Measurements from ENCODE around the gene FHIT. TPM values are rescaled to one million over a fixed set of nuclear protein-coding genes. Genes with fewer than 3 reads are reported as not detected.

FHIT gene
- total and polyA plus RNA-seq, 8 donors = 1.8 to 10.6 (median 7.1) TPM

DNA sequence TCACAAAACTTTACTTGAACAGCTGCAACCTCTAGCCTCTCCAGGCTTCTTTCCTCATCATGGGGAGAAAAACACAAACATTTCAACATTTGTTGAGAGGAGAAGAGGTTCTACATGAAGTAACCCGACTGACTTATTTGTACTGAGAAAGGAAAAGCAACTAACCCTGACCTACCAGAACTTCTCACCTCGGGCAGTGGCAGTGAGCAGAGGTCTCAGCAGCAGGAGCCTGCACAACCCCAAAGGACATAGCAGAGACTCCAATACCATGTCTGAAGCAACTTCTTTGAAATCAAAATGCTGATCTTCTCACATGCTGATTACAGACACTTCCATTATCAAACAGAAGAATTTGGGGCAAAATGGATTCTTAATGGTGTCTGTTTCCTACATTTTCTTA is 1115.8 kb downstream of the FHIT start:
- Histone ChIP-seq H3K27me3 (no peaks in the 10 kb centered on the region), H3K36me3 (no peaks in the 10 kb centered on the region), H3K27ac (no peak overlapping the region), H3K4me3 (no peak overlapping the region), H3K4me1 (peaks cover 0 to 9% (median 5%) of the 10 kb centered on the region in 4 donors), H3K9me3 (no peaks in the 10 kb centered on the region)
- WGBS, 5 donors = 50 to 67% (median 56%) methylated on average over 2 of the region's 2 CpGs
- TF ChIP-seq, protein P1, sequence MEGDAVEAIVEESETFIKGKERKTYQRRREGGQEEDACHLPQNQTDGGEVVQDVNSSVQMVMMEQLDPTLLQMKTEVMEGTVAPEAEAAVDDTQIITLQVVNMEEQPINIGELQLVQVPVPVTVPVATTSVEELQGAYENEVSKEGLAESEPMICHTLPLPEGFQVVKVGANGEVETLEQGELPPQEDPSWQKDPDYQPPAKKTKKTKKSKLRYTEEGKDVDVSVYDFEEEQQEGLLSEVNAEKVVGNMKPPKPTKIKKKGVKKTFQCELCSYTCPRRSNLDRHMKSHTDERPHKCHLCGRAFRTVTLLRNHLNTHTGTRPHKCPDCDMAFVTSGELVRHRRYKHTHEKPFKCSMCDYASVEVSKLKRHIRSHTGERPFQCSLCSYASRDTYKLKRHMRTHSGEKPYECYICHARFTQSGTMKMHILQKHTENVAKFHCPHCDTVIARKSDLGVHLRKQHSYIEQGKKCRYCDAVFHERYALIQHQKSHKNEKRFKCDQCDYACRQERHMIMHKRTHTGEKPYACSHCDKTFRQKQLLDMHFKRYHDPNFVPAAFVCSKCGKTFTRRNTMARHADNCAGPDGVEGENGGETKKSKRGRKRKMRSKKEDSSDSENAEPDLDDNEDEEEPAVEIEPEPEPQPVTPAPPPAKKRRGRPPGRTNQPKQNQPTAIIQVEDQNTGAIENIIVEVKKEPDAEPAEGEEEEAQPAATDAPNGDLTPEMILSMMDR (IDR thresholded peaks at IDR 0.05) = no peak
- TF ChIP-seq POLR2AphosphoS5 (IDR thresholded peaks at IDR 0.05) (no peak), EP300 (IDR thresholded peaks at IDR 0.05) (no peak), POLR2A (IDR thresholded peaks at IDR 0.05) (no peak)
- intact Hi-C loops (cut with DNase I; ENCODE audit: low total_unique reads) = no loop called here
- no peak for DNase-seq

DNA sequence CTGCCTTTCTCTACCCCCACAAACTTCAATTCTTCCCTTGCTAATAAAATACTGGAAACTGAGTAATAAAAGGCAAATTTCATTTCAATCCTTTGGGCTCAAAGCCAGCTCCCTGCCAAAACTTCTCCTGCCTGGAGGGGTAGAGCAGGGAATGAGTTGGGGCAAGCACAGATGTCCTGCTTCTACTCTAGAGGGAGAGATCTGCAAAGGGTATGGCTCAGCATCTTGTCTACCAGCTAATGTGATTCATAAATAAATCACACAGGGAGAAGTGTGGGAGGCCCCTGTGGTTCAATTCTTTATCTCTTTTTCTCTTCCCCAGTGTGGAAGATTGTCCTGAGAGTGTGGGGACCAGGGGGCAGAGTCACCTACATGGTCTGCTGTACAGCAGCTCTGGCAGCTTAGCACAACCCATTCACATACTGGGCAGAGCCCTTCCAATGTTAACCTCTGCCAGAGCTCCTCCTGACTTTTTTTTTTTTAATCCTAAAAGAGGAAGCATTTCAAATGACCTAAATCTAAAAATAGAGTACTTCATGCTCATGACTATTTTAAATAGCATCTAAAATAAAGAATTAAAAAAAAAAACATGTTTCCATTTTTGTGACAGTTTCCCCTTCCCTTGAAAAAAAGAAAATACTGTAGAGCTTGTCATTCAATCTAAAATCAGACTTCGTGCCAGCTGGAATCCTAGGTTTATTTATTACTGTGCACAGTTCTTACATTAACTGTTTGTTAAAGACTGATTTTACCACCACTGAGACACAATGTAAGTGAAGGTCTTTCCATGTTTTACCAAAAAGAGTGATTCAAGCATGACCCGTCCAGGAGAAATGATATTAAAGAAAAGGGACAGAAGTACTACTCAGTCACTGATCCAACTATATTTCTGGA is 1117.7 kb downstream of the FHIT start:
- WGBS, 5 donors = 49 to 73% (median 57%) methylated on average over 2 of the region's 2 CpGs
- Histone ChIP-seq H3K9me3 (no peaks in the 10 kb centered on the region), H3K4me3 (no peak overlapping the region), H3K27me3 (no peaks in the 10 kb centered on the region), H3K36me3 (no peaks in the 10 kb centered on the region), H3K27ac (no peak overlapping the region), H3K4me1 (peaks cover 0 to 9% (median 5%) of the 10 kb centered on the region in 4 donors)
- DNase-seq = peak in 1 of 2 donors; percentile 8
- TF ChIP-seq POLR2A (IDR thresholded peaks at IDR 0.05) = no peak
- intact Hi-C loops (cut with DNase I; ENCODE audit: low total_unique reads) = no loop called here

DNA sequence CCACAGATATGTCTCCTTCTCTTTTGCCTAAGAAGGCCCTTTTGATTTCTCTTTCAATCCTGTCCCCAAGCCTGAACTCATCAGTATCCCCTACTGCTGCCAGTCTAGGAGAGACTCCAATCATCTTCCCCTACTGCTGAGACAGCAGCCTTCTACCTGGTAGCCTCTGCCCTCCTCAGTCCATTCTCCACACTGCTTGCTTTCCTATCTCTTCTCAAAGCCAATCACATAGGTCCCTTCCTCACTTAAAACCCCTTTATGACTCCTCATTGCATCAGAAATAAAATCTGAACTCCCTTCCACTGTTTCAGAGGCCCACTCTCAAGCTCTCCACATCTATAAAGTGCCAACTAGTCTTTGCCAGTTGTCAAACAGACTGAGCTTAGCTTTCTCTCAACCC is 1119.6 kb downstream of the FHIT start:
- intact Hi-C loops (cut with DNase I; ENCODE audit: low total_unique reads) = no loop called here
- TF ChIP-seq POLR2AphosphoS5 (IDR thresholded peaks at IDR 0.05) (no peak), POLR2A (IDR thresholded peaks at IDR 0.05) (no peak), EP300 (IDR thresholded peaks at IDR 0.05) (no peak)
- TF ChIP-seq, protein P1 (IDR thresholded peaks at IDR 0.05) = no peak
- no peaks in the 10 kb centered on the region for H3K36me3 ChIP-seq
- no peak overlapping the region for H3K27ac ChIP-seq
- no peak overlapping the region for H3K4me3 ChIP-seq
- H3K4me1 ChIP-seq = peaks cover 0 to 9% (median 5%) of the 10 kb centered on the region in 4 donors
- no peaks in the 10 kb centered on the region for H3K9me3 ChIP-seq
- H3K27me3 ChIP-seq = no peaks in the 10 kb centered on the region
- DNase-seq = no peak

DNA sequence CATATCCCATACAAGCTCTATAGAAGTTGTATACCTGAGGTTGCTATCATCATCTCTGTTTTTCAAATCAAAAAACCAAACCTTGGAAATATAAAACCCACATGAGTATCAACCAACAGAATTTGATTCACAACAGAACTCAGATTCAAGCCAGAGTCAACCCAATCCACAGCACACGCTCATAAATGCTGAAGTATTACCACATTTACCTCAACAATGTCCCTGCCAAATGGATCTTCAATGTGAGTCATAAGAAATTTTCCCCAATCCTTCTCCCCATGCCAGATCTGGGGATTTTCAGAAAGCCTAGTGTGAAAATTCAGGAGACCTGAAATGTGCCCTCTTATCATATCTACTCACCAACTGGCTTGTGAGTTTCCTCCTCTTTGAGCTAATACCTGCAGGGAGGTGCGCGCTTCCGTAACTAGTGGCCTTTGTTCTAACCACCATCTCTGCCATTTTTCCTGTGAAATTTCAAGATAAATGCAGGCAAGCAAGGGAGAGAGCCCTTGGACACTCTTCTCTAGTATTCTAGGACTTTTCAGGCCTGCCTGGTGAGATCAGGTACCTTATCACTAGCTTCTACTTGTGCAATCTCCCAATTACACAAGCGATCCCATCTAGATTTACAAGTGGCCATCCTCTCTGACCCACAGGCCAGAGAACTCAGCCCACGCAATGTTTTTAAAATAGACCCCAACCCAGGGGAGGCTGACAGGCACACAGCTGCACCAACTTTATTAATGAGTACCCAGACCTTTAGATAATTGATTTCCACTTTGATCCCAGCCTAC is 1124.5 kb downstream of the FHIT start:
- intact Hi-C loops (cut with DNase I; ENCODE audit: low total_unique reads) = no loop called here
- H3K4me3 ChIP-seq = no peak overlapping the region
- TF ChIP-seq POLR2AphosphoS5 (IDR thresholded peaks at IDR 0.05) (no peak), EP300 (IDR thresholded peaks at IDR 0.05) (no peak)
- no peaks in the 10 kb centered on the region for H3K9me3 ChIP-seq
- H3K4me1 ChIP-seq = no peaks in the 10 kb centered on the region
- no peaks in the 10 kb centered on the region for H3K27me3 ChIP-seq
- WGBS, 5 donors = 78 to 94% (median 92%) methylated on average over 6 of the region's 6 CpGs
- H3K36me3 ChIP-seq = no peaks in the 10 kb centered on the region
- no peak overlapping the region for H3K27ac ChIP-seq
- DNase-seq = no peak

DNA sequence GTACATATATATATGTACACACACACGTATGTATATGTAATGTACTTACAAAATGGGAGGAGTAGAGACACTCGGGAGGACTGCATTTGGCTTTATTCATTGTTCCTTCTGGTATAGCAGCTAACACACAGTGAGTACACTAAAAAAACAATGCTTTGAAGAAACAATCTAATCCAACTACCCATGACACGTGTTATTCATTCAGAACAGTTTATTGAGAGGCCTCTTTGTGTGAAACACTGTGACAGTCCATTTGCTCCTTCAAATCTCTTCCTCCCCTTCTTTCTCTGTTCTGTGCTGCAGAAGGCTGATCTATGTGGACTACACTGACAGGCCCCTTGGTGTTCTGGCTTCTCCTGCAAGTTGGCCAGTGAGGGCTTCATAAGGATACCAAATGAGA is 1125.6 kb downstream of the FHIT start:
- intact Hi-C loops (cut with DNase I; ENCODE audit: low total_unique reads) = no loop called here
- Histone ChIP-seq H3K27ac (no peak overlapping the region), H3K9me3 (no peaks in the 10 kb centered on the region), H3K27me3 (no peaks in the 10 kb centered on the region), H3K4me1 (no peaks in the 10 kb centered on the region), H3K4me3 (no peak overlapping the region), H3K36me3 (no peaks in the 10 kb centered on the region)
- DNase-seq = no peak
- WGBS, 5 donors = 82 to 94% (median 92%) methylated on average over 3 of the region's 3 CpGs
- TF ChIP-seq EP300 (IDR thresholded peaks at IDR 0.05) (no peak), POLR2A (IDR thresholded peaks at IDR 0.05) (no peak), POLR2AphosphoS5 (IDR thresholded peaks at IDR 0.05) (no peak)
- TF ChIP-seq, protein P1 (IDR thresholded peaks at IDR 0.05) = no peak
